ENCODE results near the gene SLC35G2. TPM values are rescaled to one million over a fixed set of nuclear protein-coding genes. Genes with fewer than 3 reads are reported as not detected.
A peak's percentile ranks its signal among the peaks of the same experiment; 100 is the strongest.
"Not testable (repeated sequence)": the region's sequence is repeated elsewhere in the genome, so short reads cannot be mapped to it uniquely, and the experiment has no call there.

SLC35G2 gene
- polyA plus RNA-seq (2014; cell fraction: cytosol; rRNA removed): 20.6 and 20.7 TPM in 2 replicates
- polyA plus RNA-seq (2014; cell fraction: nucleus; rRNA removed): 20.3 and 23.4 TPM in 2 replicates

GRCh38 chr3:136818769-136819391 lies at the start of gene SLC35G2:
SLC35G2 (plus strand) TSS chr3:136819126; CDS start chr3:136854461, 35,335 bp downstream.
- peak; percentile 92 for DNase-seq (ENCODE audit: low spot score)

- DNase-seq (ENCODE audit: low spot score): no peak
Measured at GRCh38 chr3:136772709-136773108, 46.2 kb upstream of the SLC35G2 start.

GRCh38 chr3:136778865-136779264 lies 40.1 kb upstream of the SLC35G2 start:
- no peak for DNase-seq (ENCODE audit: low spot score)

GRCh38 chr3:136780741-136781140 lies 38.2 kb upstream of the SLC35G2 start:
- DNase-seq (ENCODE audit: low spot score): no peak

GRCh38 chr3:136783708-136784191 lies 35.2 kb upstream of the SLC35G2 start:
- DNase-seq (ENCODE audit: low spot score): no peak

- DNase-seq (ENCODE audit: low spot score): no peak
Measured at GRCh38 chr3:136787349-136787748, 31.6 kb upstream of the SLC35G2 start.

GRCh38 chr3:136788154-136788553 lies 30.8 kb upstream of the SLC35G2 start:
- DNase-seq (ENCODE audit: low spot score): no peak

GRCh38 chr3:136789976-136790375 lies 28.9 kb upstream of the SLC35G2 start:
- DNase-seq (ENCODE audit: low spot score): no peak

GRCh38 chr3:136790786-136791185 lies 28.1 kb upstream of the SLC35G2 start:
- DNase-seq (ENCODE audit: low spot score): no peak

GRCh38 chr3:136792556-136793330 lies 26.2 kb upstream of the SLC35G2 start:
- no peak for DNase-seq (ENCODE audit: low spot score)

GRCh38 chr3:136801146-136801545 lies 17.8 kb upstream of the SLC35G2 start:
- DNase-seq (ENCODE audit: low spot score): not testable (repeated sequence)

GRCh38 chr3:136802481-136802996 lies 16.4 kb upstream of the SLC35G2 start:
- DNase-seq (ENCODE audit: low spot score): no peak

- no peak for DNase-seq (ENCODE audit: low spot score)
Measured at GRCh38 chr3:136804141-136804540, 14.8 kb upstream of the SLC35G2 start.

GRCh38 chr3:136804813-136805212 lies 14.1 kb upstream of the SLC35G2 start:
- no peak for DNase-seq (ENCODE audit: low spot score)

- no peak for DNase-seq (ENCODE audit: low spot score)
Measured at GRCh38 chr3:136805795-136806194, 13.1 kb upstream of the SLC35G2 start.

GRCh38 chr3:136811701-136812100 lies 7.2 kb upstream of the SLC35G2 start:
- DNase-seq (ENCODE audit: low spot score): no peak

- DNase-seq (ENCODE audit: low spot score): no peak
Measured at GRCh38 chr3:136817448-136817847, 1.5 kb upstream of the SLC35G2 start.

GRCh38 chr3:136818191-136818768 lies 646 bp upstream of the SLC35G2 start:
- DNase-seq (ENCODE audit: low spot score): peak; percentile 89

- DNase-seq (ENCODE audit: low spot score): peak; percentile 64
Measured at GRCh38 chr3:136819392-136819730, 435 bp downstream of the SLC35G2 start.

- DNase-seq (ENCODE audit: low spot score): peak; percentile 72
Measured at GRCh38 chr3:136819731-136820679, 1.1 kb downstream of the SLC35G2 start.

GRCh38 chr3:136831461-136831860 lies 12.5 kb downstream of the SLC35G2 start:
- no peak for DNase-seq (ENCODE audit: low spot score)

All from SK-N-DZ (cell line).